ENCODE results near the gene PRAMEF11.
"Not testable (repeated sequence)": the region's sequence is repeated elsewhere in the genome, so short reads cannot be mapped to it uniquely, and the experiment has no call there.

Gene PRAMEF11

GRCh38 chr1:12809933-12810332, 21.3 kb downstream of the PRAMEF11 start:
- TF ChIP-seq, protein P1, sequence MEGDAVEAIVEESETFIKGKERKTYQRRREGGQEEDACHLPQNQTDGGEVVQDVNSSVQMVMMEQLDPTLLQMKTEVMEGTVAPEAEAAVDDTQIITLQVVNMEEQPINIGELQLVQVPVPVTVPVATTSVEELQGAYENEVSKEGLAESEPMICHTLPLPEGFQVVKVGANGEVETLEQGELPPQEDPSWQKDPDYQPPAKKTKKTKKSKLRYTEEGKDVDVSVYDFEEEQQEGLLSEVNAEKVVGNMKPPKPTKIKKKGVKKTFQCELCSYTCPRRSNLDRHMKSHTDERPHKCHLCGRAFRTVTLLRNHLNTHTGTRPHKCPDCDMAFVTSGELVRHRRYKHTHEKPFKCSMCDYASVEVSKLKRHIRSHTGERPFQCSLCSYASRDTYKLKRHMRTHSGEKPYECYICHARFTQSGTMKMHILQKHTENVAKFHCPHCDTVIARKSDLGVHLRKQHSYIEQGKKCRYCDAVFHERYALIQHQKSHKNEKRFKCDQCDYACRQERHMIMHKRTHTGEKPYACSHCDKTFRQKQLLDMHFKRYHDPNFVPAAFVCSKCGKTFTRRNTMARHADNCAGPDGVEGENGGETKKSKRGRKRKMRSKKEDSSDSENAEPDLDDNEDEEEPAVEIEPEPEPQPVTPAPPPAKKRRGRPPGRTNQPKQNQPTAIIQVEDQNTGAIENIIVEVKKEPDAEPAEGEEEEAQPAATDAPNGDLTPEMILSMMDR (IDR thresholded peaks at IDR 0.05; ENCODE audit: control insufficient read depth, insufficient read depth, low read depth, low read length, missing control alignments): no peak
- H3K4me3 ChIP-seq (ENCODE audit: control insufficient read depth, low read depth, low read length): no peak overlapping the region
- no peak for DNase-seq (ENCODE audit: low read depth)

DNA sequence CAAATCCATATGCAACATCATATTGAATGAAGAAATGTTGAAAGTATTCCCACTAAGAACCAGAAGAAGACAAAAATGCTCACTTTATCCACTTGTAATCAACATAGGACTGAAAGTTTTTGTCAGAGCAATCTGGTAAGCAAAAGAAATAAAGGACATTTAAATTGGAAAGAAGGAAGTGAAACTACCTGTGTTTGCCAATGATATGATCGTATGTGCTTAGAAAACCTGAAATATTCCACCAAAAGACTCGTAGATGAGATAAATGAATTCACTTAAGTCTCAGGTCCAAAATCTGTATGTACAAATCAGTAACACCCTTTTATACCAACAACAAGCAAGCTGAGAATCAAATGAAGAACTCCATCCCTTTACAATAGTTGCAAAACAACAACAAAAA, 31.5 kb downstream of the PRAMEF11 start:
- TF ChIP-seq, protein P1 (IDR thresholded peaks at IDR 0.05; ENCODE audit: control insufficient read depth, insufficient read depth, low read depth, low read length, missing control alignments): no peak
- no peak overlapping the region for H3K4me3 ChIP-seq (ENCODE audit: control insufficient read depth, low read depth, low read length)
- no peak for DNase-seq (ENCODE audit: low read depth)

DNA sequence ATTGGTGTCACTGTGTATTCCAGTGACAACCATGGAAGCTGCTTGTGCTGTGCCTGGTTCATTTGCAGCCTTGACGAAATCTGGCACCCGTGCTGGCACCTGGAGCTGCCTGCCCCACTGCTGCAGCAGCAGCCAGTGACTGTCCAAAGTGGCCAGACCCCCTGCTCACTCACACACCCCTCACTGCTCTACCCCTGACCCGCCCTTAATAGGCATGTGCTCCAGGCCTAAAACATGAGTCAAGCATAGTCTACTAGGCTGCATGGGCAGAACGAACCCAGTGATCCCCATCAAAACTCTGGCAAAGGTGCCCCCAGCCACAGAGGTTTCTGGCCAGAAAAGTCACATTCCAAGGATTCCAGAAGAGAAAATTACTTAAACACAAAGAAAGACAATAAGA, 32.3 kb downstream of the PRAMEF11 start:
- TF ChIP-seq, protein P1 (IDR thresholded peaks at IDR 0.05; ENCODE audit: control insufficient read depth, insufficient read depth, low read depth, low read length, missing control alignments): no peak
- no peak overlapping the region for H3K4me3 ChIP-seq (ENCODE audit: control insufficient read depth, low read depth, low read length)

DNA sequence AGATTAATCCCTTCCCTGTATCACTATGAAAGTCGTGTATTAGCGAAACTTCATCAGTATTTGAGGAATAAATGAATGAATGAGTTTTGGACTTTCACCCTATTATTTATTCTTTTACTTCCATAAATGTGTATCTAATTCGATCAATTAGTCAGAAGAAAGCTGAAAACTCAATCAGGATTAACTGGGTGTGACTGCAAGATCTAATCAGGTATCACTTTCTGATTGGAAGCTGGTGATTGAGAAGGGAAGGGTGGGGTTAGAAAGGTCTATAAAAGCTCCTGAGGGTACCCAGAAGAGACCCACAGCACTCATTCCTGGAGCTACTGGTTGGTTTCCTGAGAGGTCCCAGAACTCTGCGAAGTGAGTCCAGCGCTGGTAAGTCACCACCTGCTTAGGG, 40.1 kb downstream of the PRAMEF11 start, which contains the start of gene PRAMEF1:
TSS of gene PRAMEF1 (plus strand) at position 301 of the 400 bp plus-strand sequence. CDS start 1,831 bp downstream, outside the sequence.
- not testable (repeated sequence) for DNase-seq (ENCODE audit: low read depth); H3K4me3 ChIP-seq (ENCODE audit: control insufficient read depth, low read depth, low read length)

More for the DNA sequence above, 32.3 kb downstream of the PRAMEF11 start:
- DNase-seq (ENCODE audit: low read depth): no peak

- not testable (repeated sequence) for DNase-seq (ENCODE audit: low read depth); H3K4me3 ChIP-seq (ENCODE audit: control insufficient read depth, low read depth, low read length)
These were observed 46.5 kb downstream of the PRAMEF11 start for GRCh38 chr1:12784729-12785128.

GRCh38 chr1:12783783-12784182, 47.4 kb downstream of the PRAMEF11 start:
- not testable (repeated sequence) for DNase-seq (ENCODE audit: low read depth); H3K4me3 ChIP-seq (ENCODE audit: control insufficient read depth, low read depth, low read length)

DNA sequence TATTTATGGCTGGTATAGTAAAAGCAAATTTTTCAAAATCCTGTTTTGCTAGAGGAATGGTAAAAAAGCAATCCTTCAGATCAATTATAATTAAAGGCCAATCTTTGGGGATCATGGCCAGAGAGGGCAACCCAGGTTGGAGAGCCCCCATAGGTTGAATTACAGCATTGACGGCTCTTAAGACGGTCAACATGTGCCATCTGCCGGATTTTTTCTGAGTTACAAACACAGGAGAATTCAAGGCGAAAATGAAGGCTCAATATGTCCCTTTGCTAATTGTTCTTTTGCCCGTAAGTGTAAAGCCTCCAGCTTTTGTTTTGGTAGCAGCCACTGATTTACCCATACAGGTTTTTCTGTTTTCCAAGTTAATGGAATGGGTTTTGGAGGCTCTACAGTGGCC, 49.7 kb downstream of the PRAMEF11 start:
- DNase-seq (ENCODE audit: low read depth): not testable (repeated sequence)

GRCh38 chr1:12778907-12779306, 52.3 kb downstream of the PRAMEF11 start:
- H3K4me3 ChIP-seq (ENCODE audit: control insufficient read depth, low read depth, low read length): no peak overlapping the region
- DNase-seq (ENCODE audit: low read depth): no peak
- TF ChIP-seq, protein P1 (IDR thresholded peaks at IDR 0.05; ENCODE audit: control insufficient read depth, insufficient read depth, low read depth, low read length, missing control alignments): no peak

More for the DNA sequence above, 49.7 kb downstream of the PRAMEF11 start:
- not testable (repeated sequence) for H3K4me3 ChIP-seq (ENCODE audit: control insufficient read depth, low read depth, low read length)

- H3K4me3 ChIP-seq (ENCODE audit: control insufficient read depth, low read depth, low read length): no peak overlapping the region
- no peak for DNase-seq (ENCODE audit: low read depth)
These were observed 53.1 kb downstream of the PRAMEF11 start for GRCh38 chr1:12778061-12778460.

More at GRCh38 chr1:12778061-12778460, 53.1 kb downstream of the PRAMEF11 start:
- TF ChIP-seq, protein P1 (IDR thresholded peaks at IDR 0.05; ENCODE audit: control insufficient read depth, insufficient read depth, low read depth, low read length, missing control alignments): no peak

Measured in AG09309 (cell line).